ENCODE results near the gene MYCT1. TPM values are rescaled to one million over a fixed set of nuclear protein-coding genes. Genes with fewer than 3 reads are reported as not detected.

Gene MYCT1, protein sequence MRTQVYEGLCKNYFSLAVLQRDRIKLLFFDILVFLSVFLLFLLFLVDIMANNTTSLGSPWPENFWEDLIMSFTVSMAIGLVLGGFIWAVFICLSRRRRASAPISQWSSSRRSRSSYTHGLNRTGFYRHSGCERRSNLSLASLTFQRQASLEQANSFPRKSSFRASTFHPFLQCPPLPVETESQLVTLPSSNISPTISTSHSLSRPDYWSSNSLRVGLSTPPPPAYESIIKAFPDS
- polyA plus RNA-seq, result 0.05 to 0.06 TPM (median 0.05 TPM) in 3 replicates
- 3.7 TPM for polyA plus RNA-seq (2011; ENCODE audit: low read depth)
- 0.05 and 0.10 TPM in 2 replicates for polyA plus RNA-seq (2011; cell fraction: cytosol; rRNA removed)
- 0.04 and 0.11 TPM in 2 replicates for polyA plus RNA-seq (2011; cell fraction: nucleus; rRNA removed)
- 0.11 and 4.7 TPM in 2 replicates for polyA plus RNA-seq (2012; ENCODE audit: low replicate concordance)
- polyA minus RNA-seq, result 0.06 to 0.10 TPM in 2 of 3 replicates, not detected in the other
- not detected for polyA minus RNA-seq (2011; cell fraction: cytosol; rRNA and poly(A)+ RNA removed)
- not detected in 2 replicates for polyA minus RNA-seq (2011; cell fraction: nucleus; rRNA and poly(A)+ RNA removed)

DNA sequence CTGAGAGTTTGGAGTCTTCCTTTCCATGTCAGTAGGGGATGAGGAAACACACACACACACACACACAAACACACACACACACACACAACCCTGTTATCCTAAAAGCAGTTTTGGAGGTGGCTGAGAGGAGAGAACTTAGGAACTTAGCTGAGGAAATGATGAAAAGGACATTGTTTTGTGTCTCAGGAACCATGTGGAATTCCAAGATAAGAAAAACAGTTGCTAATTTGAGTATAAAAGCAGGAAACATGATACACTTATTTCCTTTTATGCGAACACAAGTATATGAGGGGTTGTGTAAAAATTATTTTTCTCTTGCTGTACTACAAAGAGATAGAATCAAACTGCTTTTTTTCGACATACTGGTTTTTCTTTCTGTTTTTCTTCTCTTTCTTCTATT, at the start of gene MYCT1:
Gene MYCT1 (plus strand): TSS at position 264 of the 400 bp plus-strand sequence. CDS start 6 bp downstream, at position 270.
- no peak within 1 kb of the TSS for H3K4me3 ChIP-seq (ENCODE audit: control insufficient read depth in 2 of 3, extremely low read depth in 1 of 3, insufficient read depth in 2 of 3, low read depth in 1 of 3, low read length in 3 of 3)
- no peaks in the 10 kb centered on the region for H3K9me3 ChIP-seq (ENCODE audit: control insufficient read depth, low read depth, low read length)
- dilution Hi-C loops (cut with MboI; ENCODE audit: extremely low pct_ligation_motif_present, low sequenced_read_pairs), result no loop called here
- no peak within 1 kb of the TSS for H3K9ac ChIP-seq (ENCODE audit: control insufficient read depth, extremely low read depth, insufficient read depth, low read length)
- H3K36me3 ChIP-seq (ENCODE audit: control insufficient read depth in 2 of 2, extremely low read depth in 1 of 2, insufficient read depth in 2 of 2, low read length in 2 of 2), result no peaks in the 10 kb centered on the region
- no peaks in the 10 kb centered on the region for H3K79me2 ChIP-seq (ENCODE audit: control insufficient read depth, insufficient read depth, low read length)
- FAIRE-seq (no peak), DNase-seq (ENCODE audit: low read depth, low spot score) (no peak)
- H3K27me3 ChIP-seq (ENCODE audit: control insufficient read depth, extremely low read depth, insufficient read depth, low read length), result no peaks in the 10 kb centered on the region
- no peaks in the 10 kb centered on the region for H3K9me1 ChIP-seq (ENCODE audit: control insufficient read depth, extremely low read depth, insufficient read depth, low read length)
- peak within 1 kb of the TSS; percentile 39 for H3K4me2 ChIP-seq (ENCODE audit: control insufficient read depth, extremely low read depth, insufficient read depth, low read depth, low read length)
- H4K20me1 ChIP-seq (ENCODE audit: control insufficient read depth, extremely low read depth, insufficient read depth, low read length), result no peaks in the 10 kb centered on the region
- peak within 1 kb of the TSS; percentile 79 for H2AFZ ChIP-seq (ENCODE audit: control insufficient read depth, low read length)
- peaks cover 9% of the 10 kb centered on the region for H3K4me1 ChIP-seq (ENCODE audit: control insufficient read depth, extremely low read depth, insufficient read depth, low read length)
- no peak for TF ChIP-seq EZH2 (IDR thresholded peaks at IDR 0.05; ENCODE audit: low read length)
- peak within 1 kb of the TSS; percentile 26 for H3K27ac ChIP-seq (ENCODE audit: control insufficient read depth, insufficient read depth, low read length)

DNA sequence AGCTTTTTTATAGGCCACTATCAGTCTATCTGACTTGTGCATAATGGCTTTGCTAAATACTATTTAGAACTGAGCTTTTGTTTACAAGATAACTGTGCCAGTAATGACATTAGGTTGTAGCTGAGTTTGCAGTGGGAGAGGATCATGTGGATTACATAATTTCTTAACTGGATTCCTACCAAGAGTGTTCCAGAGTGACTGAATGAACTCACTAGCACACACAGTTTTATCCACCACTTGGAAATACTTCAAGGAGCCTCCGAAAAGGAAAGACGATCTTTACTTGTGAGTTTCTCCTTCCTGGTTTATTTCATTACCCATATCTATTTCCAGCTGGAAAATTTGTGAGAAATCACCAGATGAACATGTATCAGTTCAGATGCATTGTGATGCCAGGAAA, 49.6 kb upstream of the MYCT1 start:
- H3K4me1 ChIP-seq (ENCODE audit: control insufficient read depth, extremely low read depth, insufficient read depth, low read length), result no peaks in the 10 kb centered on the region
- dilution Hi-C loops (cut with MboI; ENCODE audit: extremely low pct_ligation_motif_present, low sequenced_read_pairs), result no loop called here
- TF ChIP-seq, protein P1, sequence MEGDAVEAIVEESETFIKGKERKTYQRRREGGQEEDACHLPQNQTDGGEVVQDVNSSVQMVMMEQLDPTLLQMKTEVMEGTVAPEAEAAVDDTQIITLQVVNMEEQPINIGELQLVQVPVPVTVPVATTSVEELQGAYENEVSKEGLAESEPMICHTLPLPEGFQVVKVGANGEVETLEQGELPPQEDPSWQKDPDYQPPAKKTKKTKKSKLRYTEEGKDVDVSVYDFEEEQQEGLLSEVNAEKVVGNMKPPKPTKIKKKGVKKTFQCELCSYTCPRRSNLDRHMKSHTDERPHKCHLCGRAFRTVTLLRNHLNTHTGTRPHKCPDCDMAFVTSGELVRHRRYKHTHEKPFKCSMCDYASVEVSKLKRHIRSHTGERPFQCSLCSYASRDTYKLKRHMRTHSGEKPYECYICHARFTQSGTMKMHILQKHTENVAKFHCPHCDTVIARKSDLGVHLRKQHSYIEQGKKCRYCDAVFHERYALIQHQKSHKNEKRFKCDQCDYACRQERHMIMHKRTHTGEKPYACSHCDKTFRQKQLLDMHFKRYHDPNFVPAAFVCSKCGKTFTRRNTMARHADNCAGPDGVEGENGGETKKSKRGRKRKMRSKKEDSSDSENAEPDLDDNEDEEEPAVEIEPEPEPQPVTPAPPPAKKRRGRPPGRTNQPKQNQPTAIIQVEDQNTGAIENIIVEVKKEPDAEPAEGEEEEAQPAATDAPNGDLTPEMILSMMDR (optimal IDR thresholded peaks at IDR 0.05 in 1 of 3, IDR thresholded peaks at IDR 0.05 in 1 of 3, conservative IDR thresholded peaks at IDR 0.05 in 1 of 3; ENCODE audit: extremely low read depth in 1 of 3, insufficient read depth in 2 of 3, low read length in 3 of 3), result no peak
- no peak for TF ChIP-seq EZH2 (IDR thresholded peaks at IDR 0.05; ENCODE audit: low read length)
- H3K79me2 ChIP-seq (ENCODE audit: control insufficient read depth, insufficient read depth, low read length), result no peaks in the 10 kb centered on the region
- H3K36me3 ChIP-seq (ENCODE audit: control insufficient read depth in 2 of 2, extremely low read depth in 1 of 2, insufficient read depth in 2 of 2, low read length in 2 of 2), result no peaks in the 10 kb centered on the region
- H3K27ac ChIP-seq (ENCODE audit: control insufficient read depth, insufficient read depth, low read length), result no peak overlapping the region
- H3K27me3 ChIP-seq (ENCODE audit: control insufficient read depth, extremely low read depth, insufficient read depth, low read length), result no peaks in the 10 kb centered on the region
- H3K9me3 ChIP-seq (ENCODE audit: control insufficient read depth, low read depth, low read length), result no peaks in the 10 kb centered on the region
- H2AFZ ChIP-seq (ENCODE audit: control insufficient read depth, low read length), result no peak overlapping the region
- no peak overlapping the region for H3K4me2 ChIP-seq (ENCODE audit: control insufficient read depth, extremely low read depth, insufficient read depth, low read depth, low read length)
- H3K4me3 ChIP-seq (ENCODE audit: control insufficient read depth in 2 of 3, extremely low read depth in 1 of 3, insufficient read depth in 2 of 3, low read depth in 1 of 3, low read length in 3 of 3), result no peak overlapping the region
- H3K9ac ChIP-seq (ENCODE audit: control insufficient read depth, extremely low read depth, insufficient read depth, low read length), result no peak overlapping the region
- FAIRE-seq, result no peak
- no peaks in the 10 kb centered on the region for H3K9me1 ChIP-seq (ENCODE audit: control insufficient read depth, extremely low read depth, insufficient read depth, low read length)
- H4K20me1 ChIP-seq (ENCODE audit: control insufficient read depth, extremely low read depth, insufficient read depth, low read length), result no peaks in the 10 kb centered on the region
- DNase-seq (ENCODE audit: low read depth, low spot score), result no peak
